GM12878 (cell line): ENCODE data around the gene EPHA4.

Experiments used
- BHLHE40 ChIP-seq, 2 experiments: fragments of 450-650 bp in 1 of 2; IDR thresholded peaks; 2 replicates each; pipeline ENCODE4 v1.6.1; 2011 to 2017; ENCODE audit warnings: low read depth in 2 of 2, borderline replicate concordance in 1 of 2, improper control_type of control experiment in 1 of 2, low read length in 1 of 2, mild to moderate bottlenecking in 1 of 2
- CTCF ChIP-seq, 3 experiments: IDR thresholded peaks in 2 of 3; conservative IDR thresholded peaks in 1 of 3; 2 replicates each; pipeline ENCODE4 v1.5.1; 2011; ENCODE audit warnings: low read depth in 3 of 3, low read length in 3 of 3, mild to moderate bottlenecking in 3 of 3, control low read depth in 2 of 3, moderate library complexity in 2 of 3, inconsistent platforms in 1 of 3, mixed read lengths in 1 of 3; ENCODE audit not compliant: control insufficient read depth in 2 of 3, insufficient read depth in 1 of 3; ENCODE audit errors: extremely low read depth in 1 of 3
- ELK1 ChIP-seq: IDR thresholded peaks from 2 replicates; pipeline ENCODE4 v1.6.1; 2012; ENCODE audit warnings: low read depth, low read length, improper control_type of control experiment
- FOXK2 ChIP-seq: fragments of 450-650 bp; IDR thresholded peaks from 2 replicates; pipeline ENCODE4 v1.6.1; 2017; ENCODE audit warnings: mild to moderate bottlenecking, moderate library complexity
- NFXL1 ChIP-seq: fragments of 450-650 bp; IDR thresholded peaks from 2 replicates; pipeline ENCODE4 v1.6.1; 2017; ENCODE audit warnings: antibody characterized with exemption, mild to moderate bottlenecking, borderline replicate concordance
- PRDM15 ChIP-seq: fragments of 450-650 bp; formaldehyde crosslinking; IDR thresholded peaks from 2 replicates; pipeline ENCODE4 v1.4.0; 2020; ENCODE audit warnings: mild to moderate bottlenecking, moderate library complexity
- RELA ChIP-seq: fragments of 450-650 bp; IDR thresholded peaks from 2 replicates; pipeline ENCODE4 v1.8.0; 2014; ENCODE audit warnings: borderline replicate concordance; ENCODE audit not compliant: partially characterized antibody
- SP1 ChIP-seq: IDR thresholded peaks from one replicate; pipeline ENCODE4 v1.6.1; 2011; ENCODE audit warnings: low read depth, low read length
- YBX1 ChIP-seq: fragments of 450-650 bp; IDR thresholded peaks from 2 replicates; pipeline ENCODE4 v1.6.1; 2016; ENCODE audit warnings: antibody characterized with exemption

DNA sequence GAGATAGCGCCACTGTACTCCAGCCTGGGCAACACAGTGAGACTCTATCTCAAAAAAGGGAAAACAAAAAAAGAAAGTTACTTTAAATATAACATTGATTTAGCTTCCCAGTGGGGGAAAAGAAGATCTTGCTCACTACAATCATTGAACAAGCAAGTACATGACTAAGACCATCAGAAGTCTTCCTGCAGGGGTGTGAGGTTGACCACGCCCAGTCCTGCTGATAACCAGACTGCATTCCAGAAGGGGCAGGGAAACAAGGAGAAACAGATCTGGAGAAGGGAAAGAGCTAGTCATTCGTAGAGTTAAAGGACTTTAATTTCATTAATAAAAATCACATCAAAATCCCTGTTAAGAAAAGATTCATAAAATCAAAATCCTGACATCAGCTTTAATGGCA lies 77.5 kb downstream of the EPHA4 start:
- TF ChIP-seq CTCF (IDR thresholded peaks at IDR 0.05 in 2 of 3, conservative IDR thresholded peaks at IDR 0.05 in 1 of 3; ENCODE audit: control insufficient read depth in 2 of 3, extremely low read depth in 1 of 3, insufficient read depth in 1 of 3, low read depth in 3 of 3, low read length in 3 of 3) (no peak), NFXL1 (no peak), FOXK2 (no peak), YBX1 (no peak), ELK1 (no peak), BHLHE40 (IDR thresholded peaks at IDR 0.05; ENCODE audit: borderline replicate concordance in 1 of 2, low read depth in 2 of 2, low read length in 1 of 2) (no peak), SP1 (no peak), RELA (no peak), PRDM15 (CRISPR knock-in tag) (no peak)
